GM23248 (cell line): Measurements from ENCODE around the gene CCDC134. TPM values are rescaled to one million over a fixed set of nuclear protein-coding genes. Genes with fewer than 3 reads are reported as not detected.
A peak's percentile ranks its signal among the peaks of the same experiment; 100 is the strongest.

Source experiments
- DNase-seq: peaks from one replicate; pipeline ENCODE4 v3.0.0-alpha.2; 2015
- H2AFZ ChIP-seq: fragments of 200-600 bp; sonication (generic); 2 replicates; pipeline ENCODE4 v1.6.1; 2016; ENCODE audit warnings: antibody characterized with exemption
- H3F3A ChIP-seq: fragments of 200-600 bp; sonication (generic); 2 replicates; pipeline ENCODE4 v1.6.1; 2016; ENCODE audit warnings: mild to moderate bottlenecking, antibody characterized with exemption, mixed run types; ENCODE audit not compliant: insufficient read depth
- H3K27ac ChIP-seq: fragments of 200-600 bp; sonication (generic); 2 replicates; pipeline ENCODE4 v1.5.1; 2016; ENCODE audit warnings: mild to moderate bottlenecking
- H3K27me3 ChIP-seq: fragments of 200-600 bp; sonication (generic); replicated peaks from 2 replicates; pipeline ENCODE4 v1.6.1; 2016; ENCODE audit warnings: mild to moderate bottlenecking; ENCODE audit not compliant: insufficient read depth
- H3K36me3 ChIP-seq: fragments of 200-600 bp; sonication (generic); 2 replicates; pipeline ENCODE4 v1.6.1; 2016; ENCODE audit warnings: low read depth, mild to moderate bottlenecking
- H3K4me1 ChIP-seq: fragments of 200-600 bp; sonication (generic); 2 replicates; pipeline ENCODE4 v1.6.1; 2016; ENCODE audit warnings: mild to moderate bottlenecking; ENCODE audit not compliant: insufficient read depth
- H3K4me2 ChIP-seq: fragments of 200-600 bp; sonication (generic); one replicate; pipeline ENCODE4 v1.6.1; 2016; ENCODE audit warnings: mild to moderate bottlenecking; ENCODE audit not compliant: unreplicated experiment
- H3K4me3 ChIP-seq: fragments of 200-600 bp; sonication (generic); 2 replicates; pipeline ENCODE4 v1.5.1; 2016; ENCODE audit warnings: mild to moderate bottlenecking
- H3K79me2 ChIP-seq: fragments of 200-600 bp; sonication (generic); 2 replicates; pipeline ENCODE4 v1.6.1; 2016; ENCODE audit warnings: mild to moderate bottlenecking; ENCODE audit not compliant: insufficient read depth
- H3K9ac ChIP-seq: fragments of 200-600 bp; sonication (generic); 2 replicates; pipeline ENCODE4 v1.6.1; 2016; ENCODE audit warnings: mild to moderate bottlenecking
- H3K9me2 ChIP-seq: fragments of 200-600 bp; sonication (generic); 2 replicates; pipeline ENCODE4 v1.6.1; 2016; ENCODE audit warnings: mixed run types, mild to moderate bottlenecking, moderate library complexity; ENCODE audit not compliant: insufficient read depth
- H3K9me3 ChIP-seq: fragments of 200-600 bp; sonication (generic); one replicate; pipeline ENCODE4 v1.6.1; 2017; ENCODE audit warnings: low read depth
- H4K20me1 ChIP-seq: fragments of 200-600 bp; sonication (generic); 2 replicates; pipeline ENCODE4 v1.6.0; 2016; ENCODE audit not compliant: insufficient read depth
- EZH2 ChIP-seq: fragments of 200-600 bp; sonication (generic); IDR thresholded peaks from 2 replicates; pipeline ENCODE4 v1.6.1; 2018; ENCODE audit warnings: antibody characterized with exemption, mild to moderate bottlenecking; ENCODE audit not compliant: insufficient read depth, poor library complexity, severe bottlenecking
- EZH2phosphoT487 ChIP-seq: fragments of 200-600 bp; sonication (generic); IDR thresholded peaks from 2 replicates; pipeline ENCODE4 v1.6.1; 2018; ENCODE audit warnings: antibody characterized with exemption, moderate library complexity, mild to moderate bottlenecking, low read depth; ENCODE audit not compliant: insufficient read depth
- WGBS, 2 experiments: methylation state at CpG; one replicate each; pipeline ENCODE4 v1.1.6; 2015 to 2017; ENCODE audit warnings: low lambda C conversion rate in 2 of 2, low coverage in 1 of 2; ENCODE audit errors: missing lambda C conversion rate in 2 of 2; 5-methylcytosine and 5-hydroxymethylcytosine counted together
- in situ Hi-C: fragments of 300-500 bp; cut with MboI; formaldehyde crosslinking; loops from 2 replicates; pipeline ENCODE4 v1.15.0; 2020
- polyA plus RNA-seq: library from polyadenylated mRNA; unstranded; fragments of >200 nt; fragmentation: Nextera tagmentation; extraction: Ambion mirVana; gene quantifications from 2 replicates; pipeline ENCODE4 v1.2.1, GENCODE V29; 2016
- total RNA-seq: library from RNA; depleted of rRNA; stranded (reverse); fragments of >200 nt; shearing (Covaris generic); gene quantifications from 2 replicates; pipeline ENCODE4 v1.2.3, GENCODE V29; 2014

CCDC134 gene
- total and polyA plus RNA-seq, 2 experiments from 2014 or later = 3.9 to 4.4 TPM

DNA sequence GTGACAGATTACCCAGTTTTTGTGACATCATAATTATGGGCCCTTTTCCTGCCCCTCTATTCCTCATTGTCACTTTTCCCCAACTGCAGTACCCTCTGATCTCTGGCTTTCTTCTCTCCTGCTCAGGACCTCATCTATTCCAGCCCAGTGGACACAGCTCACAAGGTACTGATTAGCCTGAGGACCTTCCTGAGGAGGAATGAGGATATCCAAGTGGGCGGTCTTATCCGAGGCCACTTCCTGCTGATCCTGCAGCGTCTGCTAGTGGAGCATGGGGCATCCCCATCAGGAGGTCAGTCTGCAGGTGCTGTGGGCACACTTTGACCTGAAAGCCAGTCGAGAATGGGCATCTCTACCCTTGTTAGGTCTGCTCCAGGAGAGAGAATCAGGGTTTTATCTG, 24.5 kb upstream of the CCDC134 start:
- H3K9me2 ChIP-seq = no peaks in the 10 kb centered on the region
- no peaks in the 10 kb centered on the region for H3K79me2 ChIP-seq
- H3K9ac ChIP-seq = no peak overlapping the region
- H3F3A ChIP-seq = peaks cover 4% of the 10 kb centered on the region; the same call in 1 of the 2 replicates
- no peak overlapping the region for H3K27ac ChIP-seq
- WGBS, 2 experiments = 59 to 66% methylated on average over 4 of the region's 4 CpGs
- no peak for TF ChIP-seq EZH2
- TF ChIP-seq EZH2phosphoT487 = no peak
- H3K4me2 ChIP-seq = no peak overlapping the region
- in situ Hi-C loops = no loop called here
- no peaks in the 10 kb centered on the region for H3K36me3 ChIP-seq
- H2AFZ ChIP-seq = no peak overlapping the region
- H3K27me3 ChIP-seq = no peaks in the 10 kb centered on the region
- H4K20me1 ChIP-seq = no peaks in the 10 kb centered on the region
- no peak overlapping the region for H3K4me3 ChIP-seq
- no peaks in the 10 kb centered on the region for H3K9me3 ChIP-seq
- peaks cover 4% of the 10 kb centered on the region for H3K4me1 ChIP-seq
- no peak for DNase-seq

DNA sequence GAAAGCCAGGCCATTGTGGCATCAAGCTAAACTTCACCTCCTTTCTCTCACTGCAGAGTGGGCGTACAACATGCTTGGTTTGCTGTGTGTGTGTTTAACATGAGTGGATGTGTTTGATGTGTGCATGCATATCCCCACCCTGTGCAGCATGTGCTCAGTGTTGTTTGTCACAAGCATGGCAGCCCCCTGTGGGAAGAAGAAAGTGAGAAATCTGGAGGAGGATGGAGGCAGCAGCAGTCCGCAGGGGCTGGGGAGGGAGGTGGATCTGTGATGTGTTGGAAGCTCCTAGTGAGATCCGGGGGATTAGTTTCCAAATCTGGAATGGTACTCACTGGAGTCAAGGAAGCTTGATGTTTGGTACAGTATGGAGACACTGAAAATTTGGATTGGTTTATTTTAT, 24.1 kb upstream of the CCDC134 start:
- TF ChIP-seq EZH2phosphoT487 = no peak
- no peak for TF ChIP-seq EZH2
- H4K20me1 ChIP-seq = no peaks in the 10 kb centered on the region
- H3K79me2 ChIP-seq = no peaks in the 10 kb centered on the region
- H2AFZ ChIP-seq = no peak overlapping the region
- H3K27me3 ChIP-seq = no peaks in the 10 kb centered on the region
- no peak overlapping the region for H3K4me2 ChIP-seq
- peaks cover 4% of the 10 kb centered on the region; the same call in 1 of the 2 replicates for H3F3A ChIP-seq
- H3K4me3 ChIP-seq = no peak overlapping the region
- no peaks in the 10 kb centered on the region for H3K36me3 ChIP-seq
- no peak overlapping the region for H3K9ac ChIP-seq
- no peak overlapping the region for H3K27ac ChIP-seq
- in situ Hi-C loops = no loop called here
- H3K9me3 ChIP-seq = no peaks in the 10 kb centered on the region
- H3K4me1 ChIP-seq = peaks cover 8% of the 10 kb centered on the region
- DNase-seq = no peak
- H3K9me2 ChIP-seq = no peaks in the 10 kb centered on the region
- 93 to 98% methylated on average over 3 of the region's 3 CpGs for WGBS, 2 experiments

DNA sequence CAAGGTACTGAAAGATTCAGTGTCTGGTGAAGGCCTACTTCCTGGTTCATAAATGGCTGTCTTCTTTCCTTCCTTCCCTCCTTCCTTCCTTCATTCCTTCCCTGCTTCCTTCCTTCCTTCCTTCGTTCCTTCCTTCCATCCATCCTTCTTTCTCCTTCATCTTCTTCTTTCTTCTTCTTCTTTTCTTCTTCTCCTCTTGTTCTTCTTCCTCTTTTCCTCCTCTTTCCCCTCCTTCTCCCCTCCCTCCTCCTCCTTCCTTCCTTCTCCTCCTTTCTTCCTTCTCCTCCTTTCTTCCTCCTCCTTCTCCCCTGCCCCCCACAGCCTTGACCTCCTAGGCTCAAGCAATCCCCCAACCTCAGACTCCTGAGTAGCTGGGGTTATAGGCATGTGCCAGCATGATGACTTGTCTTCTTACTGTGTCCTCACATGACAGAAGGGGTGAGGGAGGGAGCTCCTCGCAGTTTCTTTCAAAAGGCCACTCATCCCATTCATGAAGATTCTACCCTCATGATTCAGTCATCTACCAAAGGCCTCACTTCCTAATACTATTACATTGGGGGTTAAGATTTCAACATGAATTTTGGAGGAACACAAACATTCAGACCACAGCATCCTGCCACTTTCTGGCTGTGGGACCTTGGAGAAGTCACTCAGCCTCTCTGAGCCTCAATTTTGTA, 22.6 kb upstream of the CCDC134 start:
- peak; percentile 29 for DNase-seq
- Histone ChIP-seq H3K27ac (no peak overlapping the region), H4K20me1 (no peaks in the 10 kb centered on the region), H3K4me1 (peaks cover 12% of the 10 kb centered on the region), H3F3A (no peaks in the 10 kb centered on the region), H3K9me3 (no peaks in the 10 kb centered on the region), H3K36me3 (no peaks in the 10 kb centered on the region), H3K4me3 (no peak overlapping the region), H3K79me2 (no peaks in the 10 kb centered on the region), H3K9ac (no peak overlapping the region), H3K4me2 (no peak overlapping the region), H3K9me2 (no peaks in the 10 kb centered on the region), H2AFZ (no peak overlapping the region), H3K27me3 (no peaks in the 10 kb centered on the region)
- no peak for TF ChIP-seq EZH2phosphoT487
- no peak for TF ChIP-seq EZH2
- in situ Hi-C loops = no loop called here
- WGBS, 2 experiments = 72 to 85% methylated on average over 2 of the region's 2 CpGs

DNA sequence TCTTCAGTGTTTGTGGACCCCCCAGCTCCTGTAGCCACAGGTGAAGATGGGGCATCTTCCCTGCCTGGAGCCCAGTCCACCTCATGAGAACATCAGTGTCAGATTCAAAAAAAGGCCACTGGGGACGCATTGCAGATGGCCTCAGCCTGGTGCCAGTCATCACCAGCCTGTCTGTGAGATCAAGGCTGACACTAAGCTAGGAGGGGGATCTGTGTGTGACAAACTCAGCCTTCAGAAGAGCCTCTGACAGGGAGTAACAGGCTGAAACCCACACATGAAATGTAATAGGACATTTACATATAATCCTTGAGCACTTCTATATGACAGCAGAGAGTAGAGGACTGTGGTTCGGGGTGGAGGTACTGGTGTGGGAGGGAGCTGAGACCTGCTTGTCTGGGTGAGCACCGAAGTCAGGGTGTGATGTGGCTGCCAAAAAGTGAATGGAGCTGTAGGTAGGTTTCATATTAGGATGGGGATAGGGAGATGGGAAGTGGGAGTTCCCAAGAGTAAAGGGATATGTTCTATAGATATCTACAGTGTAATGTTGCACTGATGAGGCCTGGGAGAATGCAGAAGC, 20.5 kb upstream of the CCDC134 start:
- Histone ChIP-seq H3K9me2 (no peaks in the 10 kb centered on the region), H3K79me2 (no peaks in the 10 kb centered on the region), H3K36me3 (no peaks in the 10 kb centered on the region)

More for the DNA sequence above, 20.5 kb upstream of the CCDC134 start:
- H3K9ac ChIP-seq = no peak overlapping the region
- no peak overlapping the region for H2AFZ ChIP-seq
- no peaks in the 10 kb centered on the region for H3F3A ChIP-seq
- no peaks in the 10 kb centered on the region for H4K20me1 ChIP-seq
- in situ Hi-C loops = no loop called here
- H3K4me2 ChIP-seq = no peak overlapping the region
- TF ChIP-seq EZH2phosphoT487 (no peak), EZH2 (no peak)
- H3K27ac ChIP-seq = no peak overlapping the region
- 52 to 54% methylated on average over 3 of the region's 3 CpGs for WGBS, 2 experiments
- peaks cover 12% of the 10 kb centered on the region for H3K4me1 ChIP-seq
- no peaks in the 10 kb centered on the region for H3K9me3 ChIP-seq
- no peak for DNase-seq
- H3K4me3 ChIP-seq = no peak overlapping the region
- H3K27me3 ChIP-seq = no peaks in the 10 kb centered on the region
